ENCODE measurements around the gene SMIM35. TPM values are rescaled to one million over a fixed set of nuclear protein-coding genes. Genes with fewer than 3 reads are reported as not detected.

Gene SMIM35
- total and polyA plus RNA-seq, 2 donors (not counting 3 experiments of a cell fraction or from before 2014, with no cell fraction given) = not detected

GRCh38 chr11:118061586-118062125 lies 25.1 kb downstream of the SMIM35 start:
- no peaks in the 10 kb centered on the region for H3K27me3 ChIP-seq (ENCODE audit: control insufficient read depth in 2 of 2, insufficient read depth in 2 of 2, low read length in 2 of 2)
- BruUV-seq (replicated peaks) = no TSS peak
- DNase-seq (ENCODE audit: low read depth, low spot score) (no peak), FAIRE-seq (no peak)
- H3K4me3 ChIP-seq (replicated peaks in 1 of 3; ENCODE audit: insufficient read depth in 1 of 3, low read depth in 1 of 3, low read length in 3 of 3) = no peak overlapping the region
- no peak for TF ChIP-seq FOS (IDR thresholded peaks at IDR 0.05; ENCODE audit: borderline replicate concordance, insufficient read depth, low read length)
- no peak for TF ChIP-seq CTCF (IDR thresholded peaks at IDR 0.05; ENCODE audit: extremely low read depth in 1 of 2, insufficient read depth in 1 of 2, low read depth in 1 of 2, low read length in 2 of 2)
- TF ChIP-seq, protein P1, sequence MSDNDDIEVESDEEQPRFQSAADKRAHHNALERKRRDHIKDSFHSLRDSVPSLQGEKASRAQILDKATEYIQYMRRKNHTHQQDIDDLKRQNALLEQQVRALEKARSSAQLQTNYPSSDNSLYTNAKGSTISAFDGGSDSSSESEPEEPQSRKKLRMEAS (IDR thresholded peaks at IDR 0.05; ENCODE audit: insufficient read depth, insufficient read length) = no peak
- TF ChIP-seq EZH2 (IDR thresholded peaks at IDR 0.05; ENCODE audit: borderline replicate concordance, low read depth, low read length, severe bottlenecking) = no peak
- TF ChIP-seq GATA2 (IDR thresholded peaks at IDR 0.05; ENCODE audit: insufficient read depth, insufficient read length, low read depth, low read length) = no peak
- no peak for TF ChIP-seq JUN (IDR thresholded peaks at IDR 0.05; ENCODE audit: borderline replicate concordance, insufficient read depth, insufficient read length, low read depth)
- TF ChIP-seq POLR2AphosphoS5 (IDR thresholded peaks at IDR 0.05; ENCODE audit: insufficient read depth, low read depth, low read length) = no peak
- no peak for TF ChIP-seq MYC (IDR thresholded peaks at IDR 0.05; ENCODE audit: low read depth, low read length)
- no peak for TF ChIP-seq POLR2A (IDR thresholded peaks at IDR 0.05; ENCODE audit: low read depth, low read length)
- H3K36me3 ChIP-seq (ENCODE audit: control insufficient read depth in 2 of 2, extremely low read depth in 1 of 2, insufficient read depth in 2 of 2, low read length in 2 of 2) = no peaks in the 10 kb centered on the region
- intact Hi-C loops (cut with micrococcal nuclease) (loop anchor here (10.0 kb wide), 1 partner anchor 57 kb away; no protein-coding TSS in a partner anchor), dilution Hi-C loops (cut with MboI; ENCODE audit: extremely low pct_ligation_motif_present, low sequenced_read_pairs) (no loop called here)
- H3K9ac ChIP-seq (replicated peaks; ENCODE audit: extremely low read depth, insufficient read depth, low read length) = no peak overlapping the region
- ChIA-PET CTCF (interaction anchor here (1.2 to 2.9 kb wide), 2 partner anchors 9 to 115 kb away, joined by 5 to 16 read pairs; no protein-coding TSS in a partner anchor), POLR2A (no interaction called here)
- H3K79me2 ChIP-seq (ENCODE audit: control insufficient read depth, insufficient read depth, low read length) = no peaks in the 10 kb centered on the region
- H3K9me1 ChIP-seq (replicated peaks; ENCODE audit: control insufficient read depth, extremely low read depth, insufficient read depth, low read length) = no peaks in the 10 kb centered on the region
- no peak overlapping the region for H3K27ac ChIP-seq (ENCODE audit: insufficient read depth, low read depth, low read length)
- H3K4me1 ChIP-seq (ENCODE audit: control insufficient read depth, extremely low read depth, insufficient read depth, low read length) = no peaks in the 10 kb centered on the region
- no peak overlapping the region for H2AFZ ChIP-seq (ENCODE audit: low read depth, low read length)
- H3K4me2 ChIP-seq (ENCODE audit: insufficient read depth, low read length) = no peak overlapping the region
- H4K20me1 ChIP-seq (replicated peaks; ENCODE audit: control insufficient read depth, extremely low read depth, insufficient read depth, low read length) = no peaks in the 10 kb centered on the region
- no peaks in the 10 kb centered on the region for H3K9me3 ChIP-seq (replicated peaks; ENCODE audit: control insufficient read depth, insufficient read depth, low read length)

Measured in endothelial cell of umbilical vein (primary cell).